Hindlimb muscle (tissue), 1 donor: ENCODE data around the gene ZEB2. TPM values are rescaled to one million over a fixed set of nuclear protein-coding genes. Genes with fewer than 3 reads are reported as not detected.

Experiments
- DNase-seq: peaks from one replicate; pipeline ENCODE4 v3.0.0-alpha.2; 2013
- polyA plus RNA-seq: library from polyadenylated mRNA; unstranded; fragments of 120-200 nt; gene quantifications from one replicate; pipeline ENCODE4 v1.2.1, GENCODE V29; 2013; ENCODE audit not compliant: insufficient read length

Gene ZEB2
- polyA plus RNA-seq, 1 donor = 132 TPM

- no peak for DNase-seq
Measured at GRCh38 chr2:144495227-144496091, 24.5 kb downstream of the ZEB2 start.

GRCh38 chr2:144493027-144493809 lies 26.7 kb downstream of the ZEB2 start:
- no peak for DNase-seq

GRCh38 chr2:144490857-144491256 lies 29.1 kb downstream of the ZEB2 start:
- no peak for DNase-seq

GRCh38 chr2:144490017-144490416 lies 29.9 kb downstream of the ZEB2 start:
- no peak for DNase-seq

GRCh38 chr2:144489315-144489916 lies 30.5 kb downstream of the ZEB2 start:
- no peak for DNase-seq

GRCh38 chr2:144484201-144484948 lies 35.5 kb downstream of the ZEB2 start:
- DNase-seq = no peak

GRCh38 chr2:144481666-144482065 lies 38.3 kb downstream of the ZEB2 start:
- no peak for DNase-seq

- no peak for DNase-seq
Measured at GRCh38 chr2:144481109-144481508, 38.8 kb downstream of the ZEB2 start.

- DNase-seq = no peak
Measured at GRCh38 chr2:144480285-144480684, 39.6 kb downstream of the ZEB2 start.

- DNase-seq = no peak
Measured at GRCh38 chr2:144479659-144480058, 40.3 kb downstream of the ZEB2 start.

GRCh38 chr2:144479138-144479537 lies 40.8 kb downstream of the ZEB2 start:
- no peak for DNase-seq

- no peak for DNase-seq
Measured at GRCh38 chr2:144477957-144478311, 42.0 kb downstream of the ZEB2 start.

- no peak for DNase-seq
Measured at GRCh38 chr2:144477281-144477956, 42.5 kb downstream of the ZEB2 start.

- no peak for DNase-seq
Measured at GRCh38 chr2:144476682-144477081, 43.2 kb downstream of the ZEB2 start.

- no peak for DNase-seq
Measured at GRCh38 chr2:144475569-144476275, 44.2 kb downstream of the ZEB2 start.

GRCh38 chr2:144475044-144475443 lies 44.9 kb downstream of the ZEB2 start:
- DNase-seq = no peak

- no peak for DNase-seq
Measured at GRCh38 chr2:144474017-144474416, 45.9 kb downstream of the ZEB2 start.

- no peak for DNase-seq
Measured at GRCh38 chr2:144472911-144473310, 47.0 kb downstream of the ZEB2 start.

GRCh38 chr2:144472046-144472412 lies 47.9 kb downstream of the ZEB2 start:
- no peak for DNase-seq

GRCh38 chr2:144471305-144472045 lies 48.4 kb downstream of the ZEB2 start:
- DNase-seq = no peak

- no peak for DNase-seq
Measured at GRCh38 chr2:144470816-144471215, 49.1 kb downstream of the ZEB2 start.
